Fibroblast of peridontal ligament (primary cell): ENCODE data around the gene P2RY6.
A peak's percentile ranks its signal among the peaks of the same experiment; 100 is the strongest.

ENCODE experiments used
- DNase-seq: peaks from one replicate; pipeline ENCODE4 v3.0.0-alpha.2; 2010; ENCODE audit errors: extremely low read depth

The P2RY6 gene

GRCh38 chr11:73237471-73238290, 34.5 kb upstream of the P2RY6 start:
- DNase-seq: peak; percentile 22

- DNase-seq: no peak
Measured at GRCh38 chr11:73239111-73239521, 33.0 kb upstream of the P2RY6 start.

- no peak for DNase-seq
Measured at GRCh38 chr11:73239571-73240189, 32.5 kb upstream of the P2RY6 start.

GRCh38 chr11:73240190-73240781, 31.9 kb upstream of the P2RY6 start:
- peak; percentile 49 for DNase-seq

GRCh38 chr11:73241300-73241699, 30.8 kb upstream of the P2RY6 start:
- DNase-seq: no peak

- peak; percentile 66 for DNase-seq
Measured at GRCh38 chr11:73242251-73243092, 29.7 kb upstream of the P2RY6 start.

GRCh38 chr11:73243093-73243485, 29.0 kb upstream of the P2RY6 start:
- no peak for DNase-seq

- DNase-seq: no peak
Measured at GRCh38 chr11:73244589-73245240, 27.4 kb upstream of the P2RY6 start.

- no peak for DNase-seq
Measured at GRCh38 chr11:73245461-73245860, 26.7 kb upstream of the P2RY6 start.

- peak; percentile 30 for DNase-seq
Measured at GRCh38 chr11:73246303-73246702, 25.8 kb upstream of the P2RY6 start.

- DNase-seq: no peak
Measured at GRCh38 chr11:73248526-73249185, 23.5 kb upstream of the P2RY6 start.

- no peak for DNase-seq
Measured at GRCh38 chr11:73249304-73249703, 22.8 kb upstream of the P2RY6 start.

- DNase-seq: no peak
Measured at GRCh38 chr11:73249853-73250783, 22.0 kb upstream of the P2RY6 start.

- DNase-seq: no peak
Measured at GRCh38 chr11:73252577-73253191, 19.5 kb upstream of the P2RY6 start.

- peak; percentile 98 for DNase-seq
Measured at GRCh38 chr11:73257342-73258103, 14.6 kb upstream of the P2RY6 start.

- no peak for DNase-seq
Measured at GRCh38 chr11:73258104-73259035, 13.8 kb upstream of the P2RY6 start.

GRCh38 chr11:73259406-73260126, 12.6 kb upstream of the P2RY6 start:
- DNase-seq: no peak
